ENCODE measurements around the gene DNLZ.

DNLZ gene

GRCh38 chr9:136312436-136312835 lies 51.1 kb downstream of the DNLZ start:
- TF ChIP-seq GATA2 (IDR thresholded peaks at IDR 0.05; ENCODE audit: low read depth, low read length) (no peak), GATA3 (IDR thresholded peaks at IDR 0.05; ENCODE audit: low read depth, low read length) (no peak)

GRCh38 chr9:136312009-136312375 lies 51.6 kb downstream of the DNLZ start:
- no peak for TF ChIP-seq GATA2 (IDR thresholded peaks at IDR 0.05; ENCODE audit: low read depth, low read length)
- TF ChIP-seq GATA3 (IDR thresholded peaks at IDR 0.05; ENCODE audit: low read depth, low read length): no peak

- TF ChIP-seq GATA3 (IDR thresholded peaks at IDR 0.05; ENCODE audit: low read depth, low read length) (no peak), GATA2 (IDR thresholded peaks at IDR 0.05; ENCODE audit: low read depth, low read length) (no peak)
Measured at GRCh38 chr9:136311051-136312008, 52.2 kb downstream of the DNLZ start.

- TF ChIP-seq GATA3 (IDR thresholded peaks at IDR 0.05; ENCODE audit: low read depth, low read length) (no peak), GATA2 (IDR thresholded peaks at IDR 0.05; ENCODE audit: low read depth, low read length) (no peak)
Measured at GRCh38 chr9:136310273-136311030, 53.1 kb downstream of the DNLZ start.

- no peak for TF ChIP-seq GATA3 (IDR thresholded peaks at IDR 0.05; ENCODE audit: low read depth, low read length)
- no peak for TF ChIP-seq GATA2 (IDR thresholded peaks at IDR 0.05; ENCODE audit: low read depth, low read length)
Measured at GRCh38 chr9:136309806-136310220, 53.7 kb downstream of the DNLZ start.

All from SH-SY5Y (cell line).